ENCODE measurements around the gene PCDHGB7. TPM values are rescaled to one million over a fixed set of nuclear protein-coding genes. Genes with fewer than 3 reads are reported as not detected.
"Not testable (repeated sequence)": the region's sequence is repeated elsewhere in the genome, so short reads cannot be mapped to it uniquely, and the experiment has no call there.

Gene PCDHGB7
- total and polyA plus RNA-seq, 12 donors = 1.9 to 12.6 (median 10.3) TPM

GRCh38 chr5:141397756-141398551, 19.5 kb upstream of the PCDHGB7 start, which contains the start of gene PCDHGB5:
TSS of gene PCDHGB5 (plus strand) at chr5:141397947. CDS start at chr5:141398128, 181 bp downstream.
- peaks cover 0 to 31% (median under 1%) of the 10 kb centered on the region in 9 donors for H3K36me3 ChIP-seq
- peak within 1 kb of the TSS in 7 of 10 donors; percentile 22 to 46 (median 42) for H3K4me3 ChIP-seq
- peak; percentile 80 to 98 (median 92) for ATAC-seq
- H3K27me3 ChIP-seq = peaks cover 0 to 84% (median 0%) of the 10 kb centered on the region in 7 donors
- 11 to 15% methylated on average over 23 to 24 of the region's 43 CpGs for WGBS, 2 donors
- H3K9me3 ChIP-seq = peaks cover 0 to 94% (median 49%) of the 10 kb centered on the region in 11 donors
- peak within 1 kb of the TSS in 3 of 10 donors; percentile 44 to 49 (median 45) for H3K27ac ChIP-seq
- intact Hi-C loops (cut with DNase I); H3K4me1 ChIP-seq: not testable (repeated sequence)
- DNase-seq = peak in 1 of 2 donors; percentile 50
- TF ChIP-seq, protein P1, sequence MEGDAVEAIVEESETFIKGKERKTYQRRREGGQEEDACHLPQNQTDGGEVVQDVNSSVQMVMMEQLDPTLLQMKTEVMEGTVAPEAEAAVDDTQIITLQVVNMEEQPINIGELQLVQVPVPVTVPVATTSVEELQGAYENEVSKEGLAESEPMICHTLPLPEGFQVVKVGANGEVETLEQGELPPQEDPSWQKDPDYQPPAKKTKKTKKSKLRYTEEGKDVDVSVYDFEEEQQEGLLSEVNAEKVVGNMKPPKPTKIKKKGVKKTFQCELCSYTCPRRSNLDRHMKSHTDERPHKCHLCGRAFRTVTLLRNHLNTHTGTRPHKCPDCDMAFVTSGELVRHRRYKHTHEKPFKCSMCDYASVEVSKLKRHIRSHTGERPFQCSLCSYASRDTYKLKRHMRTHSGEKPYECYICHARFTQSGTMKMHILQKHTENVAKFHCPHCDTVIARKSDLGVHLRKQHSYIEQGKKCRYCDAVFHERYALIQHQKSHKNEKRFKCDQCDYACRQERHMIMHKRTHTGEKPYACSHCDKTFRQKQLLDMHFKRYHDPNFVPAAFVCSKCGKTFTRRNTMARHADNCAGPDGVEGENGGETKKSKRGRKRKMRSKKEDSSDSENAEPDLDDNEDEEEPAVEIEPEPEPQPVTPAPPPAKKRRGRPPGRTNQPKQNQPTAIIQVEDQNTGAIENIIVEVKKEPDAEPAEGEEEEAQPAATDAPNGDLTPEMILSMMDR (IDR thresholded peaks at IDR 0.05) = peak; percentile 33 to 68 (median 62)

- no peak overlapping the region for H3K27ac ChIP-seq
- TF ChIP-seq, protein P1 (IDR thresholded peaks at IDR 0.05) = peak in 2 of 9 donors; percentile 9 to 18
Observed at GRCh38 chr5:141398608-141399007, 18.9 kb upstream of the PCDHGB7 start.

GRCh38 chr5:141399555-141400258, 17.8 kb upstream of the PCDHGB7 start:
- Histone ChIP-seq H3K36me3 (peaks cover 0 to 35% (median 0%) of the 10 kb centered on the region in 9 donors), H3K4me1 (peaks cover 0 to 5% (median 0%) of the 10 kb centered on the region in 9 donors), H3K9me3 (peaks cover 0 to 94% (median 55%) of the 10 kb centered on the region in 11 donors), H3K4me3 (no peak overlapping the region), H3K27ac (no peak overlapping the region), H3K27me3 (peaks cover 0 to 84% (median 0%) of the 10 kb centered on the region in 7 donors)
- TF ChIP-seq, protein P1 (IDR thresholded peaks at IDR 0.05) = no peak
- DNase-seq (no peak), ATAC-seq (peak in 1 of 8 donors; percentile 40)
- intact Hi-C loops (cut with DNase I) = loop anchor here in 1 of 10 donors (10.0 kb wide), 1 partner anchor 45 kb away; the partner anchor contains the start of genes PCDHGA4, PCDHGB1 and PCDHGB2
- WGBS, 2 donors = 33 to 34% methylated on average over 60 to 61 of the region's 61 CpGs

More at GRCh38 chr5:141398608-141399007, 18.9 kb upstream of the PCDHGB7 start:
- peaks cover 0 to 31% (median 0%) of the 10 kb centered on the region in 9 donors for H3K36me3 ChIP-seq
- H3K27me3 ChIP-seq = peaks cover 0 to 84% (median 0%) of the 10 kb centered on the region in 7 donors
- ATAC-seq (peak in 4 of 8 donors; percentile 41 to 56 (median 50)), DNase-seq (no peak)
- H3K4me3 ChIP-seq = no peak overlapping the region
- H3K4me1 ChIP-seq = peaks cover 0 to 5% (median 0%) of the 10 kb centered on the region in 9 donors
- intact Hi-C loops (cut with DNase I) = no loop called here
- 28 to 34% methylated on average over 15 of the region's 15 CpGs for WGBS, 2 donors
- H3K9me3 ChIP-seq = peaks cover 0 to 94% (median 51%) of the 10 kb centered on the region in 11 donors

Measured in heart right ventricle (tissue), 16 donors.